Measurements from ENCODE around the gene PFN3. TPM values are rescaled to one million over a fixed set of nuclear protein-coding genes. Genes with fewer than 3 reads are reported as not detected.
A peak's percentile ranks its signal among the peaks of the same experiment; 100 is the strongest.

Gene PFN3
- total RNA-seq, 1 donor from 2014 or later = not detected

GRCh38 chr5:177431317-177432142 lies 31.1 kb upstream of the PFN3 start:
- H3K9me3 Mint-ChIP-seq = no peaks in the 10 kb centered on the region
- H3K27ac Mint-ChIP-seq (ENCODE audit: unreplicated experiment) = no peak overlapping the region
- DNase-seq (ENCODE audit: low read depth, low spot score) = no peak
- H3K27me3 Mint-ChIP-seq (ENCODE audit: low read depth) = no peaks in the 10 kb centered on the region
- H3K36me3 Mint-ChIP-seq (ENCODE audit: low read depth) = no peaks in the 10 kb centered on the region
- H3K4me1 Mint-ChIP-seq = peaks cover 16% of the 10 kb centered on the region
- no peak for TF ChIP-seq CTCF (conservative IDR thresholded peaks at IDR 0.05)
- no peak overlapping the region for H3K4me3 Mint-ChIP-seq

GRCh38 chr5:177430972-177431316 lies 30.5 kb upstream of the PFN3 start:
- no peaks in the 10 kb centered on the region for H3K9me3 Mint-ChIP-seq
- H3K4me1 Mint-ChIP-seq = peaks cover 21% of the 10 kb centered on the region
- no peaks in the 10 kb centered on the region for H3K36me3 Mint-ChIP-seq (ENCODE audit: low read depth)
- no peak for DNase-seq (ENCODE audit: low read depth, low spot score)
- H3K27me3 Mint-ChIP-seq (ENCODE audit: low read depth) = peaks cover 4% of the 10 kb centered on the region
- H3K27ac Mint-ChIP-seq (ENCODE audit: unreplicated experiment) = no peak overlapping the region
- H3K4me3 Mint-ChIP-seq = no peak overlapping the region
- TF ChIP-seq CTCF (conservative IDR thresholded peaks at IDR 0.05) = no peak

- TF ChIP-seq CTCF (conservative IDR thresholded peaks at IDR 0.05) = no peak
- no peak overlapping the region for H3K27ac Mint-ChIP-seq (ENCODE audit: unreplicated experiment)
- H3K9me3 Mint-ChIP-seq = no peaks in the 10 kb centered on the region
- H3K4me1 Mint-ChIP-seq = peaks cover 27% of the 10 kb centered on the region
- peak overlapping the region; percentile 70 for H3K4me3 Mint-ChIP-seq
- H3K27me3 Mint-ChIP-seq (ENCODE audit: low read depth) = peaks cover 4% of the 10 kb centered on the region
- no peaks in the 10 kb centered on the region for H3K36me3 Mint-ChIP-seq (ENCODE audit: low read depth)
- DNase-seq (ENCODE audit: low read depth, low spot score) = no peak
Observed at GRCh38 chr5:177430140-177430951, 29.9 kb upstream of the PFN3 start.

GRCh38 chr5:177429248-177430040 lies 29.0 kb upstream of the PFN3 start:
- no peak for DNase-seq (ENCODE audit: low read depth, low spot score)
- no peaks in the 10 kb centered on the region for H3K36me3 Mint-ChIP-seq (ENCODE audit: low read depth)
- H3K4me3 Mint-ChIP-seq = peak overlapping the region; percentile 89
- H3K9me3 Mint-ChIP-seq = no peaks in the 10 kb centered on the region
- H3K4me1 Mint-ChIP-seq = peaks cover 31% of the 10 kb centered on the region
- H3K27me3 Mint-ChIP-seq (ENCODE audit: low read depth) = peaks cover 4% of the 10 kb centered on the region
- TF ChIP-seq CTCF (conservative IDR thresholded peaks at IDR 0.05) = no peak
- no peak overlapping the region for H3K27ac Mint-ChIP-seq (ENCODE audit: unreplicated experiment)

GRCh38 chr5:177428574-177429217 lies 28.2 kb upstream of the PFN3 start:
- Mint-ChIP-seq H3K36me3 (ENCODE audit: low read depth) (no peaks in the 10 kb centered on the region), H3K4me1 (peaks cover 31% of the 10 kb centered on the region), H3K27ac (ENCODE audit: unreplicated experiment) (no peak overlapping the region), H3K9me3 (no peaks in the 10 kb centered on the region), H3K4me3 (peak overlapping the region; percentile 89), H3K27me3 (ENCODE audit: low read depth) (peaks cover 4% of the 10 kb centered on the region)
- no peak for DNase-seq (ENCODE audit: low read depth, low spot score)
- no peak for TF ChIP-seq CTCF (conservative IDR thresholded peaks at IDR 0.05)

Measured in neural crest cell (in vitro differentiated cells).